ENCODE results near the gene STX8. TPM values are rescaled to one million over a fixed set of nuclear protein-coding genes. Genes with fewer than 3 reads are reported as not detected.

STX8 gene
- total RNA-seq, 1 donor from 2014 or later, result 31.2 TPM

DNA sequence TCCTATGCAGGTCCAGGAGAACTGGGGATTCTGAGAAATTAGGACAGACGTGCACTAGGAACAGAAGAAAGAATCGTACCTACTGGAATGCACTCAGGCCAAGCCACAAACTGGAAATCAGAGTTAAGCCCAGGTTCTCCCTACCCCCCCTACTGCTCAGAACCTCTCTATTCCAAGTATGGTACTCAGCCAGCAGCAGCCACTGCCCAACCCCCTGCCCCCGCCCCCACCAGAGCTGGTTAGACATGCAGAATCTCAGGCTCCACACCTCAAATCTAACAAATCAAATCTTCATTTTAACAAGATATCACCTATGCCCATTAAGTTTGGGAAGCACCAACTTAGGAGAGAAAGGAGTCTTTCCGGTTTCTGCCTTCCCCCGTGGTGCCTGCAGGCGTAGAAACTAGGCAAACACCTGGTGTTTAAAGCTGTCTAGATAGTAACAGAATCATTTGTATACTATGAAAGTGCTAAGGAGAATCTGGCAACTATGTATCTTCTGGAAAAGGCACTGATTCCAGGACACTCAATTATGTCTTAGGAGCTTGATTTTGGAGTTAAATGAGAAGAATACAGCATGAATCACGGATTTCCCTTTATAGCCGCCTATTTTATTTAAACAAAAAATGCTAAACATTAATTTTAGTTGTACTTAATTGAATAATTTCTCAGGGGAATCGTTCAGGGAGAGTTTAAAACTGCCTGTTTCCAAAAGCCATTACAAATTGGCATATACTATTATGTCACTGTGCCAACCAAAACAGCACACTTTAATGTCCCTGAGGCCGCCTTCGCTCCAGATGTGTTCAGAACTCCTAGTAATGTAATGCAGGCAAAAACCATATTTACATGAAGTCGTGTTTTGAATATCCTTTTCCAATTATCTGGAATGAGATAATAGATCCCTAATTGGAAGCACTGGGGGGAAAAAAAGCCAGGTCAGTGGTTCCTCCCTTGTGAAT is 166.5 kb downstream of the STX8 start:
- H3K27ac ChIP-seq, result peak overlapping the region; percentile 30
- no peaks in the 10 kb centered on the region for H3K9me3 ChIP-seq
- H3K4me3 ChIP-seq, result no peak overlapping the region
- TF ChIP-seq POLR2AphosphoS5 (IDR thresholded peaks at IDR 0.05; ENCODE audit: insufficient read depth in 1 of 2, low read depth in 1 of 2), result no peak
- intact Hi-C loops (cut with DNase I), result no loop called here
- no peaks in the 10 kb centered on the region for H3K27me3 ChIP-seq
- no peak for DNase-seq (ENCODE audit: extremely low spot score in 2 of 2)
- H3K4me1 ChIP-seq, result peaks cover 26% of the 10 kb centered on the region
- no peaks in the 10 kb centered on the region for H3K36me3 ChIP-seq

DNA sequence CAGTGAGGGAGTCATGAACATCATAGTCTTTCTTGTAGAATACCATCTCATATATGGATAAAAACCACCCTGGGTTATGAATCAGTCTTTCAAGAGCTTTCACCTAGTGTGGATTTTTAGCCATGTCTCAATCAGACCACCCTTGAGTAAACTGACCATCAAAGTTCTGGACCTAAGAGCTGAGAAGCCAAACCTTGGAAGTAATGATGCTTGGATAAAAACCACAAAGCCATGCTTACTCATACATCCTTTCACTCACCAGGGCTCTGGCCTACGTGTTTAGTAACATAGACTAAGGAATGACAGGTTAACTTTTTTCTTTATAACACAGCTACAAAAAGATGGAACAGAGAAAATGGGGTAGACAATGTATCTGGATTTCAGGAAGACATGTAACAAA is 167.2 kb downstream of the STX8 start:
- no peaks in the 10 kb centered on the region for H3K27me3 ChIP-seq
- intact Hi-C loops (cut with DNase I), result no loop called here
- H3K4me1 ChIP-seq, result peaks cover 26% of the 10 kb centered on the region
- no peak overlapping the region for H3K4me3 ChIP-seq
- no peaks in the 10 kb centered on the region for H3K9me3 ChIP-seq
- DNase-seq (ENCODE audit: extremely low spot score in 2 of 2), result no peak
- H3K36me3 ChIP-seq, result no peaks in the 10 kb centered on the region
- peak overlapping the region; percentile 30 for H3K27ac ChIP-seq
- TF ChIP-seq POLR2A (IDR thresholded peaks at IDR 0.05) (no peak), POLR2AphosphoS5 (IDR thresholded peaks at IDR 0.05; ENCODE audit: insufficient read depth in 1 of 2, low read depth in 1 of 2) (no peak)
- TF ChIP-seq, protein P1, sequence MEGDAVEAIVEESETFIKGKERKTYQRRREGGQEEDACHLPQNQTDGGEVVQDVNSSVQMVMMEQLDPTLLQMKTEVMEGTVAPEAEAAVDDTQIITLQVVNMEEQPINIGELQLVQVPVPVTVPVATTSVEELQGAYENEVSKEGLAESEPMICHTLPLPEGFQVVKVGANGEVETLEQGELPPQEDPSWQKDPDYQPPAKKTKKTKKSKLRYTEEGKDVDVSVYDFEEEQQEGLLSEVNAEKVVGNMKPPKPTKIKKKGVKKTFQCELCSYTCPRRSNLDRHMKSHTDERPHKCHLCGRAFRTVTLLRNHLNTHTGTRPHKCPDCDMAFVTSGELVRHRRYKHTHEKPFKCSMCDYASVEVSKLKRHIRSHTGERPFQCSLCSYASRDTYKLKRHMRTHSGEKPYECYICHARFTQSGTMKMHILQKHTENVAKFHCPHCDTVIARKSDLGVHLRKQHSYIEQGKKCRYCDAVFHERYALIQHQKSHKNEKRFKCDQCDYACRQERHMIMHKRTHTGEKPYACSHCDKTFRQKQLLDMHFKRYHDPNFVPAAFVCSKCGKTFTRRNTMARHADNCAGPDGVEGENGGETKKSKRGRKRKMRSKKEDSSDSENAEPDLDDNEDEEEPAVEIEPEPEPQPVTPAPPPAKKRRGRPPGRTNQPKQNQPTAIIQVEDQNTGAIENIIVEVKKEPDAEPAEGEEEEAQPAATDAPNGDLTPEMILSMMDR (IDR thresholded peaks at IDR 0.05), result no peak

DNA sequence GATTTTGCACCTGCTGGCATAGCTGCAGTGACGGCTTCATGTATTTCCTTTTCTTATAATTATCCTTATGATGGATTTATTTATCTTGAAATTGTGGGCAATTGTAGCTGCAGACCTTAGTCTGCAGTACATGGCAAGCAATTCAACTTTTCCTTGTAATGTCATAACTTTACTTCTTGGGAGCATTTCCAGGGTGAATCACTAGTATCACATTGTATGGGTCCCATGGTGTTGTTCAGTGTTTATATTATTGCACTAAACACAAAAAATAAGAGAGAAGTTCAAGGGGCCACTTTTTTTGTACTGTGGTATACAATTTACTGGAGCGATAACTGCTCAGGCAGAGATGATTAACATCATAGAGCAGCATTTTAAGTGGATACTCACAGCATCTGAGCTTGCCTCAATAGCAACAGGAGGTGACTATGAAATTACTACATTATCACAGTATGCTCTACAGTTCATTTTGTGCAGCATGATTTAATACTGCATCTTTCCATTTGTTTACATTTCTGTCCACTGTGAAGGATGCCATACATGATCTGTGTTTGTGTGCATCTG is 169.5 kb downstream of the STX8 start:
- no peaks in the 10 kb centered on the region for H3K9me3 ChIP-seq
- no peak overlapping the region for H3K4me3 ChIP-seq
- intact Hi-C loops (cut with DNase I), result no loop called here
- H3K27me3 ChIP-seq, result no peaks in the 10 kb centered on the region
- peaks cover 20% of the 10 kb centered on the region for H3K4me1 ChIP-seq
- no peak for DNase-seq (ENCODE audit: extremely low spot score in 2 of 2)
- TF ChIP-seq, protein P1 (IDR thresholded peaks at IDR 0.05), result no peak
- no peak for TF ChIP-seq POLR2A (IDR thresholded peaks at IDR 0.05)
- no peak for TF ChIP-seq POLR2AphosphoS5 (IDR thresholded peaks at IDR 0.05; ENCODE audit: insufficient read depth in 1 of 2, low read depth in 1 of 2)
- no peaks in the 10 kb centered on the region for H3K36me3 ChIP-seq
- H3K27ac ChIP-seq, result no peak overlapping the region

DNA sequence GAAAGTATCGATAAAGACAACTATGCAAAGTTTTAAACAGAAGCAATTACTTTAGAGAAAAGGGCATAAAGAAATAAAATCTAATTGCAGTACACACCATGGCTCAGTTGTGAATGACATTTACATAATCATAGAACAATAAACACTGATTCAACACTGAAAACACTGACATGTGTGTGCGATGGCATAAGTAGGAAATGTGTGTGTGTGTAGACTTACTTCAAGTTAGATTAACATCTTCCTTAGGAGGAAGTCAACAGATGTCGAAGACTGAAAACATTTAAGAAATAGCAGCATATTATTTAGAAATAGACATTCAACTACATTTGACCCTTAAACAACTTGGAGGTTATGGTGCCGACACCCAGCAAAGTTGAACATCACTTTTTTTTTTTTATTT is 172.4 kb downstream of the STX8 start:
- H3K27me3 ChIP-seq, result no peaks in the 10 kb centered on the region
- H3K4me3 ChIP-seq, result no peak overlapping the region
- H3K9me3 ChIP-seq, result no peaks in the 10 kb centered on the region
- H3K36me3 ChIP-seq, result no peaks in the 10 kb centered on the region
- H3K27ac ChIP-seq, result no peak overlapping the region
- TF ChIP-seq POLR2AphosphoS5 (IDR thresholded peaks at IDR 0.05; ENCODE audit: insufficient read depth in 1 of 2, low read depth in 1 of 2), result no peak
- TF ChIP-seq POLR2A (IDR thresholded peaks at IDR 0.05), result no peak
- TF ChIP-seq, protein P1 (IDR thresholded peaks at IDR 0.05), result no peak
- intact Hi-C loops (cut with DNase I), result no loop called here
- H3K4me1 ChIP-seq, result no peaks in the 10 kb centered on the region
- DNase-seq (ENCODE audit: extremely low spot score in 2 of 2), result no peak

DNA sequence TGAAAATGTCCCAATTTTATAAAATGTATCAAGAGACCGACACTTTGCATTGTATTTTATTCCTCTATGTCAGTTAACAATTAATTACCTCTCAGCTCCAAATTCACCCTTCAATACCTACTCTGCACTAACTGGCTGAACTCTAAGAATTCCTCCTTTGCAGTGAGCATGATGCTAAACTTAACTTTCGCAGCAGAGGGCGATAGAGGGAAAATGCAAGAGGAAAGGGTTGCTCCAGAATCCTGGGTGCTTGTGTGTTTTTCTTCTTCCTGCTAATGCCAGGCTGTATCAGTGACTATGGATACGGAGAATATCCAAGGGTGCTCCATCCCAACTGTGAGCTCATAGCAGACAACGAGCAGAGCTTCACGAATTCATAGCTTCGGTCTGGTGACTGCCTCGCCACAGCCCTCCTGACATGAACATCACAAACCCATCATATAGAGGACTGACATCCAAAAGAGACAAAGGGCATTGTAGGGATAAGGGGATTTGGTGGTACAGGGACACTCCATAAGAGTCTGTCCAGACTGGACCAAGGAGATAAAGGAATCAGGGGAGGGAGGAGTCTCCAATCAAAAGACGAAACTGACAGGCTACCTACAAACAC is 172.9 kb downstream of the STX8 start:
- intact Hi-C loops (cut with DNase I), result no loop called here
- no peak for DNase-seq (ENCODE audit: extremely low spot score in 2 of 2)
- no peak overlapping the region for H3K4me3 ChIP-seq
- no peaks in the 10 kb centered on the region for H3K36me3 ChIP-seq
- no peaks in the 10 kb centered on the region for H3K27me3 ChIP-seq
- no peaks in the 10 kb centered on the region for H3K4me1 ChIP-seq
- TF ChIP-seq POLR2A (IDR thresholded peaks at IDR 0.05), result no peak
- no peak for TF ChIP-seq POLR2AphosphoS5 (IDR thresholded peaks at IDR 0.05; ENCODE audit: insufficient read depth in 1 of 2, low read depth in 1 of 2)
- TF ChIP-seq, protein P1 (IDR thresholded peaks at IDR 0.05), result no peak
- H3K9me3 ChIP-seq, result no peaks in the 10 kb centered on the region
- H3K27ac ChIP-seq, result no peak overlapping the region

All from vagina (tissue), 2 donors.